Thoracic aorta (tissue), 2 donors: ENCODE results near the gene OMP. TPM values are rescaled to one million over a fixed set of nuclear protein-coding genes. Genes with fewer than 3 reads are reported as not detected.

ENCODE experiments used
- ATAC-seq: fragments of 150-250 bp; one replicate; pipeline ENCODE4 v1.8.0; 2017; ENCODE audit warnings: low read depth; ENCODE audit not compliant: insufficient number of reproducible peaks, low FRiP score
- DNase-seq: peaks from one replicate; pipeline ENCODE4 v3.0.0-alpha.2; 2020; ENCODE audit warnings: low spot score
- H3K27ac ChIP-seq, 2 donors: fragments of 200-600 bp; sonication (generic); 1 replicate in 1 of 2; 2 replicates in 1 of 2; pipeline ENCODE4 v1.5.1; 2016; ENCODE audit warnings: mild to moderate bottlenecking in 2 of 2, moderate library complexity in 2 of 2
- H3K27me3 ChIP-seq: fragments of 200-600 bp; sonication (generic); replicated peaks from 2 replicates; pipeline ENCODE4 v1.6.0; 2016; ENCODE audit warnings: mild to moderate bottlenecking; ENCODE audit not compliant: insufficient read depth
- H3K36me3 ChIP-seq: fragments of 200-600 bp; sonication (generic); one replicate; pipeline ENCODE4 v1.5.1; 2016
- H3K4me1 ChIP-seq, 2 donors: fragments of 200-600 bp; sonication (generic); 1 replicate in 1 of 2; 2 replicates in 1 of 2; pipeline versions ENCODE4 v1.5.1 to v1.6.0; 2016; ENCODE audit warnings: low read depth in 2 of 2, mild to moderate bottlenecking in 1 of 2; ENCODE audit not compliant: control insufficient read depth in 1 of 2
- H3K4me3 ChIP-seq: fragments of 200-600 bp; sonication (generic); 2 replicates; pipeline ENCODE4 v1.5.1; 2016; ENCODE audit warnings: mild to moderate bottlenecking
- H3K9me3 ChIP-seq: fragments of 200-600 bp; sonication (generic); 2 replicates; pipeline ENCODE4 v1.5.1; 2016
- CTCF ChIP-seq: fragments of 200-600 bp; sonication (generic); IDR thresholded peaks from one replicate; pipeline ENCODE4 v1.5.1; 2019; ENCODE audit warnings: antibody characterized with exemption
- total RNA-seq, 2 donors: library from RNA; depleted of rRNA; stranded (reverse); fragments of >200 nt; gene quantifications; one replicate each; pipeline versions ENCODE4 v1.1.0 to v1.2.3, GENCODE V29; 2016

OMP gene
- total RNA-seq, 2 donors from 2014 or later, result not detected

- TF ChIP-seq CTCF, result no peak
- no peak overlapping the region for H3K4me3 ChIP-seq
- H3K4me1 ChIP-seq, result peaks cover 3 to 9% of the 10 kb centered on the region in 2 donors
- DNase-seq, result no peak
- no peak for ATAC-seq
- H3K36me3 ChIP-seq, result no peaks in the 10 kb centered on the region
- H3K9me3 ChIP-seq, result no peaks in the 10 kb centered on the region
- no peak overlapping the region for H3K27ac ChIP-seq
- no peaks in the 10 kb centered on the region for H3K27me3 ChIP-seq
Observed at GRCh38 chr11:77084581-77085191, 18.0 kb upstream of the OMP start.

DNA sequence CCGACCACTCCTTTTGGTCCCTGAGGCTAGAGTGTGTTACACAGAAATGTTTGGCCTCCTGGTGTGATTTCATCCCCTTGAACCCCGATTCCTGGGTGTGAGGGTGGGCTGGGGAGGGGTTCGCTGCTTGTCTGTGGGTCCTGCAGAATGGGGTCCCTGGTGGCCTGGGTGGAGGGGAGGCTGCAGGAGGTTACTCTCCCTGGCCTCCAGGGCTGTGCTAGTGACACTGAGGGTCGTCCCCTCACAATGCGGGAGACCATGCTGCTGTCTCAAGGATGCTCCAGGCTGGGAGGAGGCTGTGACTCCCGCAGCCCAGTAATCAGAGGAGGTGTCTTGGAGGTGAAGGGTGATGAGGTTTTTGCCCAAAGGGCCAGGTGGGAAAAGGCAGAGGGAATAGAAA lies 17.0 kb upstream of the OMP start:
- no peak overlapping the region for H3K4me3 ChIP-seq
- H3K27me3 ChIP-seq, result no peaks in the 10 kb centered on the region
- H3K4me1 ChIP-seq, result peaks cover 3 to 9% of the 10 kb centered on the region in 2 donors
- H3K27ac ChIP-seq, result no peak overlapping the region
- TF ChIP-seq CTCF, result no peak
- H3K36me3 ChIP-seq, result no peaks in the 10 kb centered on the region
- DNase-seq (no peak), ATAC-seq (no peak)
- H3K9me3 ChIP-seq, result no peaks in the 10 kb centered on the region

DNA sequence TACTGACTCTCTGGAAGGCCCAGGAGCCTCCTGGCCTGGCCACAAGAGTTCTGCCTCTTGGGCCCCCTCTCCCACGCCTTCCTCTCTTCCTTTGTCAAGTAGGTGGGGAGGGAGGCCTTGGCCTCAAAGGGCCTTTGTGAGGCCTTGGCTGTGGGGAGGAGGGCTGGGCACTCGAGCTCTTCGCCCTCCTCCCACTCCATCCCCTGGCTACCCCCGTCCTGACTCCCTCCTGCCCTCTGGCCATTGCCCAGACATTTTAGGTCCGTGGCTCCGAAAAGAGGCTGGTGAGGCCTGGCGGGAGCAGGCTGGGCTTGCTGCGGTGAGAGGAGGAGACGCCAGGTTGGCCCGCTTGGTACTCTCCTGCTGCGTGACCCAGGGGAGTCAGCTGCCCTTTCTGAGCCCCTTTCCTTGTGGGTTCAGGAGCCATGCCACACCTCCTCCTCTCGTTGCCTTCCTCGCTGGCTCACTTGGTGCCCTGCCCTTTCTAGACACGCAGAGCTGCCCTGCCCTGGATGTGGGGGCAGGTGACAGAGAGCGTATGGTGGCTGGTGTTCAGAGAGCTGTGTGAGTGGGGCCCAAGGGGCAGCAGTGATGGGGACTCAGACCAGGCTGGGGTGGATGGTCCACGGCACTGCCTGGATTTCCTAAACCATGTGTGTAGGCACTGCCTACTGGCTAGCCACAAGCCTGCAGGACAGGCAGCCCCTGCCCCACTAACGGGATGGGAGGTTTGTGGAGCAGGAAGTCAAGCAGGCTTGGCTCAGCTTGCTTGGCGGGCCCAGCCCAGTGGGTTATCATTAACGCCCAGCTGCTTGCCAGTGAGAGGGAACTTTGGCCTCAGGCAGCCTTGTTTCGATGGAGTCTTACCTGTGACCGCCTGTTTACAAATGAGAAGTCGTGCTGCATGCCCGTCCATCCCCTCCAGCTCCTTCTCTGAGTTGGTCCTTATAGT lies 15.8 kb upstream of the OMP start:
- no peak overlapping the region for H3K27ac ChIP-seq
- H3K4me3 ChIP-seq, result no peak overlapping the region
- DNase-seq (no peak), ATAC-seq (no peak)
- H3K36me3 ChIP-seq, result no peaks in the 10 kb centered on the region
- H3K9me3 ChIP-seq, result no peaks in the 10 kb centered on the region
- H3K4me1 ChIP-seq, result peaks cover 3 to 9% of the 10 kb centered on the region in 2 donors
- TF ChIP-seq CTCF, result no peak
- no peaks in the 10 kb centered on the region for H3K27me3 ChIP-seq

- H3K36me3 ChIP-seq, result no peaks in the 10 kb centered on the region
- DNase-seq (no peak), ATAC-seq (no peak)
- H3K27me3 ChIP-seq, result no peaks in the 10 kb centered on the region
- TF ChIP-seq CTCF, result no peak
- H3K27ac ChIP-seq, result no peak overlapping the region
- no peak overlapping the region for H3K4me3 ChIP-seq
- H3K9me3 ChIP-seq, result no peaks in the 10 kb centered on the region
- H3K4me1 ChIP-seq, result peaks cover 2 to 5% of the 10 kb centered on the region in 2 donors
Observed at GRCh38 chr11:77087723-77088225, 14.9 kb upstream of the OMP start.
